Stimulated activated CD4-positive, alpha-beta T cell treated with anti-CD3 and anti-CD28 coated beads, Interleukin-2, amount 100 ng/mL, for 4 hours (primary cell): ENCODE measurements around the gene COL25A1.
"Not testable (repeated sequence)": the region's sequence is repeated elsewhere in the genome, so short reads cannot be mapped to it uniquely, and the experiment has no call there.

Experiments
- DNase-seq: peaks from one replicate; pipeline ENCODE4 v3.0.0-alpha.2; 2020; ENCODE audit warnings: low read depth

Gene COL25A1

DNA sequence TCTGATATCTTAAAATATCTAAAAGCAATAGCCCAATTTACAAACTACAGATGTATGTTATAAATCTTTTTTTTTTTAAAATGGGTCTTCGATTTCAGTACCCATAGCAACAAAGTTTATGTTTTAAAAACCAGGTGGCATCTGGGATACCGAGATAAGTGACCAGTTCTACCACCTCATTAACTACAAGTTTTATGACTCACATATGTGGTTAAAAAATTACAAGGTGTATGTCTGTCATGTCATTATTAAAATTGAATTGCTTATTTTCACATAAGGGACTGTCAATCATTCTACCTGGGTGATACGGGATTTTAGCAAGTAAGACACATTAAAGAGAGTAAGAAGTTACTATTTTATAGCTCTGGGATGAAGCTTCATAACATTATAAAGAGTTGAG lies 347.6 kb downstream of the COL25A1 start:
- DNase-seq, result no peak

DNA sequence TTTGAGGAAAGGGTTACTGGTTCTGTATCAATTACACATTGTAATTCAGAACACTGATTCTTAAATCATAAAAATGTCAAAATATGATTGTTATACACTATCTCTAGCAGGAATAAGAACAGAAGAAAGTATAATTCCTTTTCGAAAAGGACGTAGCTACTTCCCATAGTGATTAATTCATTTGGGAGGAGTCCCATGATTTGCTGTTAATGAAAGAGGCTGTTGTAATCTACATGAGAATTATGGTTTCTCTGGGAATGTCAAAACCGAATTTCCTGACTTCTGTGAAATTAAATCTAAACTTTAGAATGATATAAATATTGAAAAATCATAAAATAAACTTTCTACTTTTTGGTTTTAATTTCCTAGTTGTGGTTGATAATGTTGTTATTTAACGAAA lies 348.5 kb downstream of the COL25A1 start:
- no peak for DNase-seq

- DNase-seq, result no peak
Observed at GRCh38 chr4:108950158-108950915, 352.1 kb downstream of the COL25A1 start.

DNA sequence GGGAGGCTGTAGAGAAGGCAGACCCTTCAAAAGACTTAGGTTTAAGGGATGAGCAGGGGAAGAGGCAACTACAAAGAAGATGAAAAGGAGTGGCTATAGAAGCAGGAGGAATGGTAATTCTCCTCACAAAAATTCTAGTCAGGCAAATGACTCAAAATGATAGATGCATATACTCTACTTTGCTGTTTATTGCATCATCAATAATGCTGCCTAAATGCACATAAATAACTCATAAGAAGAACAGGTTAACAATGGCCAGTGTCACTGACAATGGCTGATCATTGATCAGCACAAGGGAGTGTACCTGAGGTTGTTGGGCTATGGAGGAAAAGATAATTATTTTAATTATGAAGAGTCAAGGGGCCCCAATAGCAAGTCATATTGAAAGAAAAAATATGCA lies 354.9 kb downstream of the COL25A1 start:
- no peak for DNase-seq

GRCh38 chr4:108946237-108946636 lies 356.2 kb downstream of the COL25A1 start:
- no peak for DNase-seq

DNA sequence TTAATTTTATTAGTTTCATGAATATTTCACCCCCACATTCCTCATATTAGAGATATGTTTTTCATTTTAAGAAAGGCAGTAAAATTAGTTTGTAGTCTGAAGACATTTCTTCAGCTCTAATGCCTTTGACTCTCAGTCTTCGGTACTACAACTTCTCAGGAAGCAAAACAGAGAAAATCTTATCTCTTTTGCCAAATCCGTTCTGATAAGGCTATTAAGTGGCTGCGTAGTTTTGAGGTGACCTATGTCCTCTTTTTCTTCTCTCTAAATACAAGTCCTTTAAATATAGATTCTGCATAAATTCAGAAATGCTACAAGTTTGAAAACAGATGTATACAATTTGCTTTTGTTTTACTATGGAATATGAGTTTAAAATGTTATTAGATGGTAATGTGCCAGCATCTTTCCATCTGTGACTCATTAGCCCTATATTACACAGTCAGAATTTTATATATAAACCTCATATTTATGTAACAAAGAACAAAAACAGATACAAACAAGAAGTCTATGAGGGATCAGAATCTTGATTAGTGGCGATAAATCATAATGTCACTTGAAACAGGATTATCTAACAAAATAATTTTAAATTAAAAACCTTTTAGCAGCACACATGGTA lies 358.4 kb downstream of the COL25A1 start:
- DNase-seq, result no peak

DNA sequence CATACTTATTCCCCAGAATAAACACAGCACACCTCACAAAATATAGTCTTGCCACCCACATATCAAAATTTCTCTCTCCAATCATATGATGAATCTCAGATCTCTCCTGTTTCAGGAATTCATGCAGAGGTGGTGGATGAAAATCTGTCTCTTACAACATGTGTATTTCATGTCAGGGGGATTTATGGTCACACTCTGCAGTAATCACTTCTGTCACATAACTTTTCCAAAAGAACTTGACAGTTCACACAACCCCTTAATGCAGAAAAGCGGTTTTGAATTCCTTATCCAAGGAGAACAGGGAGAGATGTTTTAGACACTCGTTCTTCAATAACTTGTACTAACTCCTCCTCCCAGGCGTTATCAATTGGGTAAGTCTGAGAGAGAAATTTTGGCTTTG lies 359.1 kb downstream of the COL25A1 start:
- DNase-seq, result no peak

DNA sequence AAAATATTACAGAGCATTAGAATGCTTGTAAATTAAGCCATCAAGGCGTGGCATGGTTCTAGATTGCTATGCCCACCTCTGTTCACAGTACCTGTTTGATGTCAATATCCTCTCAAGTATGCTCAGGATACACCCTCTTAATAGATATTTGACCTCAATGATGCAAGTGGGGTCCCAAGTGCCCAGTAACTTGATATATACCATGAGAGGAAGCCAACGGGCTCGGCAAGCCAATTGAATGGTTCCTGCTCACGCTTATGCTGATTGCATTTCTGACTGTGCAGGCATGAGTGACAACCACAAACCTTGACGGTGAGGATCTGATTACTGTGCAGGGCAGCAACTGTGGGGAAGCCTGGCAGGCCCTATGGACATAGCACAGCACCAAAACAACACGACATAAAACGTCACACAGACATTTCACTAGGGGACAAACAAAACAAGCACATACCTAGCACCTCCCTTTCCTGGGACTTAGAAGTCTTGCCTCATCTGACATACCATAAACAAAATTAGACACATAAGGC lies 360.5 kb downstream of the COL25A1 start:
- DNase-seq, result no peak

DNA sequence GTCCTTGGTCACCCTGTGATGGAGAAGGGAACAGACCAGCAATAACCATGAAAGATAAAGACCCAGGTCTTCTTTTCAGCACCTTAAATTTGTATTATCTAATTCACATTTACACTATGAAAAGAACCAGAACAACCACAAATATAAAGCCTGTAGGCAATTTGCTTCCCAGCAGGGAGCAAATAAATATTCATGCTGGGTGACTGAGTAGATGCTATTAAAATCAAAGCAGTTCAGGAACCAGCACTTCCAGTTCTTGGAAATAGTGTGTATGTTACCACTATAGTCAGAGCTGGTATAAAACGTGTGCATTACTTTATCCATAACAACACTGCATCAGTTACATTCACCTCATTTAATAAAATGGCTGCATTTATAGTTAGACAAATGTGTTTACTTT lies 361.8 kb downstream of the COL25A1 start:
- no peak for DNase-seq

DNA sequence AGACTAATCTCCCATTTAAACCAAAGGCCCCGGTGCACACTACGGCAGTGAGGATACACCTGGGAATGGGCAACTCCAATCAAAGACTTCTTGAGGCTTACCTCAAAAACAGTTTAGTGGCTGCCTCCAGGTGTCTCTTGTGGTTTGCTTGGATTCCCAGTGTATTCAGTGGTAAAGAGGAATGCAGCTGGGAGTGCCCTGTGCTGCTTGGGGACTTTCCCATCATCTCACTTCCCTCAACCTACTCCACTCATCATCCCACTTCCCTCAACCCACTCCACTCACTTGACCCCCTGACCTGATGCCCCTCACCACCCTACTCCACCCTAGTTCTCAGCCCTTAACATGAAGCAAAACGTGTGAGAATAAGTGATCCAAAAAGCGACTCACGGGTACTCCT lies 362.3 kb downstream of the COL25A1 start:
- DNase-seq, result no peak

- no peak for DNase-seq
Observed at GRCh38 chr4:108937066-108937465, 365.4 kb downstream of the COL25A1 start.

DNA sequence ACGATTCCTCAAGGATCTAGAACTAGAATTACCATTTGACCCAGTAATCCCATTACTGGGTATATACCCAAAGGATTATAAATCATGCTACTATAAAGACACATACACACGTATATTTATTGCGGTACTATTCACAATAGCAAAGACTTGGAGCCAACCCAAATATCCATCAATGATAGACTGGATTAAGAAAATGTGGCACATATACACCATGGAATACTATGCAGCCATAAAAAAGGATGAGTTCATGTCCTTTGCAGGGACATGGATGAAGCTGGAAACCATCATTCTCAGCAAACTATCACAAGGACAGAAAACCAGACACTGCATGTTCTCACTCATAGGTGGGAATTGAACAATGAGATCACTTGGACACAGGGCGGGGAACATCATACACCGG lies 368.5 kb downstream of the COL25A1 start:
- DNase-seq, result not testable (repeated sequence)

- DNase-seq, result no peak
Observed at GRCh38 chr4:108933046-108933445, 369.4 kb downstream of the COL25A1 start.

DNA sequence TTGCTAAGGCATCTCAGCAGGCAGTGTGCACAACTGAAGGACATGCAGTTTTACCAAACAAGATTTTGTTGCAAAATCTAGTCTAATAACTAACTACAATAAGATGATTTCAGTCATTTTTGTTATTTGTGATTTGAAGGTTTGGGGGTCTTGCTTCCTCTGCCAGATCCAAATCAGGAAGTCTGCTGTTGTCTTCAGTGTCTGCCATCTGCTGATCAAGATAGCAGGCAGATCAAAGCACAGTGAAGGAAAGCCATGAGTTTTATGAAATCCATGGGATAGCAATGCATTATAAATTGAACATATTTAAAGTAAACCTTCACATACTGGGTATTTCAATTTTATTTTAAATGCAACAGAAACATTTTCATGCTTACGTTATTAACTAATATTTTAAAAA lies 370.5 kb downstream of the COL25A1 start:
- DNase-seq, result no peak

- DNase-seq, result no peak
Observed at GRCh38 chr4:108930186-108930585, 372.3 kb downstream of the COL25A1 start.

DNA sequence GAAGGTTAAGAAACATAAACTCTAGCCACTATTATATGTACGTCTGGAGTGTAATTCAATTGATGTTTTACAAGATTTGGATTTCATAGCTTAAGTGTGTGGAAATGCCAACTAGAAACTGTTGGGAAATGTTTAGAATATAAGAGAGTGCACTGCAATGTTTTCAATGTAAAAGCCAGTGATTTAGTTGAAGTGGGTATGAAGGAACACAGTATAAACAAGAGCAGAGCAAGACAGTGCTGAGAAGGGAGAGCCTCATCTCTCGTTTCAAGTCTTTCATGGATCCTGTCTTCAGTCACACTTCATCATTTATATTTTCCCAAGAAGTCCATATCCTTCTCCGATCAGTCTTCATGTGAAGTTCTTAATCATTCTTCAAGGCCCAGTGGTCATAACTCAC lies 375.7 kb downstream of the COL25A1 start:
- no peak for DNase-seq

GRCh38 chr4:108926061-108926460 lies 376.4 kb downstream of the COL25A1 start:
- DNase-seq, result no peak

DNA sequence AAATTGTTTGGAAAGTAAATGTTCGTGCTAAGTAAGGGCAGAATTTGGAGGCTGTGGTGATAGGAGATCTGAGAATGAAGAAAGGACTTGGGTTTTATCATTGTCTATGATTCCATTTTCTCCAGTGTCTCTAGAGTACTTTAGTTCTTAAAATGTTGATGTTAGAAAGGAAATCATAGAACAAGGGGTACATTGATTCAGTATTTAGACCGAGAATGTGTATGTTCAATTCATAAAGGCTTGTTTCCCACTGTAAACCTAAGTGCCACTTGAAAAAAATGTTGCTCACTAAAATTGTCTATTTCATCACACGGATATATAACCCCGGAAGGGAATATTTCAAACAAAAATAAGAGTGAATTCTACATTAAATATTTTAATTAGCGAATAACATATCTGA lies 380.3 kb downstream of the COL25A1 start:
- no peak for DNase-seq

- DNase-seq, result no peak
Observed at GRCh38 chr4:108920395-108921087, 381.9 kb downstream of the COL25A1 start.

DNA sequence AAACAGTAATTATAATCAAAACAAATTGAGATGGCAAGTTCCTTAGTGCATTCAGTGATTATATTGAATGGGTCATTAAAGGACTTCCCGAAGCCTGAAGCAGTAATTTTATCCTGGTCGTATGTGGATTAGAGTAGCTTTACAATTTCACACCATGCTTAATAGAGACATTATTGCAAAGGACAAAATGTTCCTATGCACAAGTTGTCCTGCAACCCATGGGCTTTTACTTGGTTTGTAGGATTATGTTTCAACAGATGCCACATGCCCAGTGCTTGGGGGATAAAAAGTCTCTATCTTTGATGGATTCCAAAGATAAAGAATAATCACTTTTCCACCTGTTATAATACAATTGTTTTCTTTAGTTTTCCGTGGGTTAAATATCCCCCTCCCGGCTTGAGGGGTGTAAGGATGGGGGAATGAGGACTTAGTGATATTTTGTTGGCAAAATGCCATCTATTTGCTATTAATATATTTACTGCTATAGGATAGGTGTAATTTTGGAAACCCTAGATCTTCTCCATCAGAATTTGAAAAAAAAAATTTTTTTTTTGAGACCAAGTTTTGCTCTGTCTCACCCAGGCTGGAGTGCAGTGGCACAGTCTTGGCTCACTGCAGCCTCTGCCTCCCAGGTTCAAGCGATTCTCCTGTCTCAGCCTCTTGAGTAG lies 383.1 kb downstream of the COL25A1 start:
- no peak for DNase-seq

GRCh38 chr4:108917255-108917654 lies 385.2 kb downstream of the COL25A1 start:
- DNase-seq, result no peak

- DNase-seq, result no peak
Observed at GRCh38 chr4:108916638-108917037, 385.8 kb downstream of the COL25A1 start.
